ENCODE results near the gene TLR10.

TLR10 gene

GRCh38 chr4:38730830-38731646 lies 51.8 kb downstream of the TLR10 start:
- DNase-seq (ENCODE audit: low read depth) = peak; percentile 75

DNA sequence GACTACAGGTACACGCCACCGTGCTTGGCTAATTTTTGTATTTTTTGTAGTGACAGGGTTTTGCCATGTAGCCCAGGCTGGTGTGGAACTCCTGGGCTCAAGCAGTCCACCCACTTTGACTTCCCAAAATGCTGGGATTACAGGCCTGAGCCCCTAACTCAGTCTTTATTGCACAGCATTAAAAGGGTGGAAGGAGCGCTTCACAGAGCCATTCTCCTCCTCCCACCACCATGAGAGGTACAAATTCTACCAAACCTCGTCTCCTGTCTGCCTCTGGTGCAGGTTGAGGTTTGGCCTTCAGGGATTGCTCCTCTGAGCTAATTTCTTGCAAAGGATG lies 52.3 kb downstream of the TLR10 start:
- no peak for DNase-seq (ENCODE audit: low read depth)

GRCh38 chr4:38728631-38729141 lies 54.1 kb downstream of the TLR10 start:
- DNase-seq (ENCODE audit: low read depth) = no peak

DNA sequence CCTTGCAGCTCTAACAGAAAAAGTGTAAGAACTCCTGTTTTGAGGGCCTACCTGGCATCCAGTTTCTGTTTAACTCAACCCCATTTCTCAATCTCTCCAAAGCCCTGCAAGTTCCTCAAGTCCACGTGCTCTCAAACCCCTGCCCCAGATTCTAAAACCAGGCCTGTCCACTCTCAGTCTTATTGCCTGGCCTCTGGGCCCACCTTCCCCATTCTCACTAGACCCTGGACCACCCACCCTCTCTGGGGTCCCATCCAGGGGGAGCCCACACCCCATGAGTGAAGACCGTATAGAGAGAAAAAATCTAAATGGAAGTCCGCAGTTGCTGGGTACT lies 58.3 kb downstream of the TLR10 start:
- no peak for DNase-seq (ENCODE audit: low read depth)

GRCh38 chr4:38723726-38724474 lies 58.9 kb downstream of the TLR10 start:
- DNase-seq (ENCODE audit: low read depth) = no peak

DNA sequence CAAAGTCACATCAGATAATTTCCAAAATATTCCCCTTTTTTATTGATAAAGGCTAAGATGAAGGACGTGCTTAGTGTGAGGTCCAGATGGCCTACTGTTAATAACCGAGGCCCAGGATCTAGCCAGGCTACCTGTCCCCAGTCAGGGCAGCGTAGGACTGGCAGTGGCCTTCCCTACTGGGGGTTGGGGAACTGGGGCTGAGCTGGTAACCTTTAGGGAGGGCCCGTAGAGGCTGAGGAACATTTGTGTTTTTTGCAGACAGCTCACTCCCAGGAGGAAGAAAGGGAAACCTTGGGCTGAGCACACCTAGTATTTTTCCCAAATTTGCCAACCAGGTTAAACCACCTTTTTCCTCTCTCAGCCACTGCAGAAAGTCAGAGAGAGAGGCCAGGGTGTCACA lies 59.7 kb downstream of the TLR10 start:
- no peak for DNase-seq (ENCODE audit: low read depth)
